AG04449 (cell line): ENCODE results near the gene RMI2.

Experiments
- CTCF ChIA-PET: fragments of 350-600 bp; formaldehyde crosslinking; extraction: SDS; loops from one replicate; lab custom pipeline; 2021; ENCODE audit warnings: antibody characterized with exemption; lab: Yijun Ruan, JAX
- POLR2A ChIA-PET: fragments of 400-600, 350-600 bp; formaldehyde crosslinking; extraction: SDS; loops from one replicate; lab custom pipeline; 2020; ENCODE audit warnings: antibody characterized with exemption, inconsistent platforms; lab: Yijun Ruan, JAX
- DNase-seq: peaks from one replicate; pipeline ENCODE4 v3.0.0-alpha.2; 2010; ENCODE audit warnings: low read depth, low spot score
- H3K4me3 ChIP-seq: 2 replicates; pipeline ENCODE4 v1.5.1; 2011; ENCODE audit warnings: low read depth, mild to moderate bottlenecking, control low read depth, low read length
- TF ChIP-seq, protein P1 (sequence below): IDR thresholded peaks from one replicate; pipeline ENCODE4 v1.5.1; 2011; ENCODE audit warnings: mild to moderate bottlenecking, moderate library complexity, low read length, control low read depth, inconsistent platforms; ENCODE audit not compliant: insufficient read depth; ENCODE audit errors: missing control alignments

The RMI2 gene

DNA sequence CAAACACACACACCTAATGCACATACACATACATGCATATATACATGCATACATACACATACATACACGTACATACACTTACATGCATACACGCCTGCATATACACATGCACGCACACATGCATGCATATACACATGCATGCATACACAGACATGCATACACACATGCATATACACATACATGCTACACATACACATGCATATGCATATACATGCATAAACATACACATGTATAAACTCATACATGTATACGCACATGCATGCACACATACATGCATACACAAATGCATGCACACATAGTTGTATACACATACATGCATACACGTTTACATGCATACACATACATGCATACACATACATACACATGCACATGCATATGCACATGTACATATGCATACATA lies 23.6 kb upstream of the RMI2 start:
- no peak overlapping the region for H3K4me3 ChIP-seq
- CTCF ChIA-PET: no interaction called here
- DNase-seq: no peak
- POLR2A ChIA-PET: no interaction called here
- TF ChIP-seq, protein P1, sequence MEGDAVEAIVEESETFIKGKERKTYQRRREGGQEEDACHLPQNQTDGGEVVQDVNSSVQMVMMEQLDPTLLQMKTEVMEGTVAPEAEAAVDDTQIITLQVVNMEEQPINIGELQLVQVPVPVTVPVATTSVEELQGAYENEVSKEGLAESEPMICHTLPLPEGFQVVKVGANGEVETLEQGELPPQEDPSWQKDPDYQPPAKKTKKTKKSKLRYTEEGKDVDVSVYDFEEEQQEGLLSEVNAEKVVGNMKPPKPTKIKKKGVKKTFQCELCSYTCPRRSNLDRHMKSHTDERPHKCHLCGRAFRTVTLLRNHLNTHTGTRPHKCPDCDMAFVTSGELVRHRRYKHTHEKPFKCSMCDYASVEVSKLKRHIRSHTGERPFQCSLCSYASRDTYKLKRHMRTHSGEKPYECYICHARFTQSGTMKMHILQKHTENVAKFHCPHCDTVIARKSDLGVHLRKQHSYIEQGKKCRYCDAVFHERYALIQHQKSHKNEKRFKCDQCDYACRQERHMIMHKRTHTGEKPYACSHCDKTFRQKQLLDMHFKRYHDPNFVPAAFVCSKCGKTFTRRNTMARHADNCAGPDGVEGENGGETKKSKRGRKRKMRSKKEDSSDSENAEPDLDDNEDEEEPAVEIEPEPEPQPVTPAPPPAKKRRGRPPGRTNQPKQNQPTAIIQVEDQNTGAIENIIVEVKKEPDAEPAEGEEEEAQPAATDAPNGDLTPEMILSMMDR: no peak

DNA sequence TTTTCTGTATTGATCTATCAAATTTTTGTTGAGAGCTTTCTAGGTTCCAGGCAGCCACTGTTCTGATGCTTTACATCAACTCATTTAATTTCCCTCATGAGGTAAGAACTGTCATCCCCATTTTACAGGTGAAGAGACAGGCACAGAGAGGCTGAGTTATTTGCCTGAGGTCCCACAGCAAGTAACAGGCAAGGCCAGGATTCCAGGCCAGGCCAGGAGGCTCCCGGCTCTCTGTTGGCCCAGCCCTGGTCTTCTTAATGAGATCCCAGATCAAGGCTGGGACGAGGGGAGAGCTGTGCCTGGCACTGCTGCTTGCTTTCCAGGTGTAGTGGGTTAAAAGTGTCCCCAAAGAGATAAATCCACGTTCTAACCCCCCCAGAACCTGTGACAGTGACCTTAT lies 22.4 kb upstream of the RMI2 start:
- TF ChIP-seq, protein P1: no peak
- no peak overlapping the region for H3K4me3 ChIP-seq
- DNase-seq: no peak
- ChIA-PET POLR2A (no interaction called here), CTCF (interaction anchor here (1.1 kb wide), 1 partner anchor 10 kb away, joined by 3 read pairs; no protein-coding TSS in a partner anchor)

DNA sequence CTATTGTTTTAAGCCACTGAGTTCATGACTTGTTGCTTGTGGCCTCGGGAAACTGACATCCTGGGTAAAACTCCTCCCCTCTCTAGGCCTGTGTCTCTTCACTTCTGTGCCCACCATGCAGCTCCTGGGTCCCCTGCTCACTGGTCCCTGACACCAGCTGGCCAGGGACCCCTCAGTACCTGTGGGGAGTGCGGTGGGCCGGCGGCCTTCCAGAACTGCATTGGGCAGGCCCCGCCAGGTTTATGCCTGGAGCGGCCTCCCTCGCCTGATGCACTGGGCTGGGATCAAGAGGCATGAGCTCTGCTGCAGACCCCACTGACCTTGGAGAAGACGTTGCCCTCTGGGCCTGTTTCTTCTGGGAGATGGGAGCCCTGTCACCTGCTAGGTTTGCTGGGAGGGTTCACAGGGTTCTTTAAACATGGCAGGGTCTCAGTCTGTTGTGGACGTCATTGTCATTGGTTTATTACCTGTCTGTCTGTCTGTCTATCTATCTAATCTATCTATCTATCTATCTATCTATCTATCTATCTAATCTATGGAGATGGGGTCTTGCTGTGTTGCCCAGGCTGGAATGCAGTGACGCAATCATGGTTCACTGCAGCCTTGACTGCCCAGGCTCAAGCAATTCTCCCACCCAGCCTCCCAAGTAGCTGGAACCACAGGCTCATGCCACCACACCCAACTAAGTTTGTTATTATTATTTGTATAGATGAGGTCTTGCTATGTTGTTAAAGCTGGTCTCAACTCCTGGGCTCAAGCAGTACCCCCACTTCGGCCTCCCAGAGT lies 21.5 kb upstream of the RMI2 start:
- TF ChIP-seq, protein P1: no peak
- no peak overlapping the region for H3K4me3 ChIP-seq
- ChIA-PET POLR2A (no interaction called here), CTCF (interaction anchor here (1.1 to 1.4 kb wide), 2 partner anchors 9 to 22 kb away, joined by 3 read pairs; no protein-coding TSS in a partner anchor)
- no peak for DNase-seq

DNA sequence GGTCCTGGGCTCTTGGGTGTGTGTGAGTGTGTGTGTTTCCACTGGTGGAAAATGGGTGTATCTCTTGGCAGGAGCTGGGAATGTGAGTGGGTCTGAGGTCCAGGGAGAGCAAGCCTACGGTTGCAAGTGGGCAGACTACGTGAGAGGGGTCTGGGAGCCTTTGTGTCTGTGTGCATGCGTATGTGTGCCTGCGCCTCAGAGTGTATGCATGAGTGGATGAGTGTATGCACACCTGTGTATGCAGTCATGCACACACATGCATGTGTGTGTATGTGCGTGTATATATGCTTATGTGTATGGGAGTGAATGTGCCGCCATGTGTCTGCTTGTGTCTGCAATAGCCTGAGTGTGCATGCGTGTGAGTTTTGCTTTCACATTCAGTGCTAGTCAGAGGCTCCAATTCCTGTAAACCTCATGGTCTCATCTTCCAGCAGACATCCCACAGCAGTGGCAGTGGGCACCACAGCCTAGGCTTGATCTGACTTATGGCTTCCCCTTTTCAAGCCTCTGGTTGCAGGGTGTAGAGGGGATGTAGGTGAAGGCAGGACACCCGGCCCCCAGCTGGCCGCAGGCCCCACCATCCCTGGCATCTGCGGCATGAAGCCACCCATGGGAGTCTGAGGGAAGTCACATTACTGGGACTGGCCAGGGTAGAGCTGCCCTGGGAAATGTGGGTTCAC lies 19.7 kb upstream of the RMI2 start:
- TF ChIP-seq, protein P1: no peak
- CTCF ChIA-PET: interaction anchor here (1.4 to 1.5 kb wide), 2 partner anchors 28 to 69 kb away, joined by 4 to 5 read pairs; no protein-coding TSS in a partner anchor
- POLR2A ChIA-PET: interaction anchor here (1.6 kb wide), 1 partner anchor 69 kb away, joined by 6 read pairs; the partner anchor contains the start of gene SOCS1
- H3K4me3 ChIP-seq: no peak overlapping the region
- no peak for DNase-seq

DNA sequence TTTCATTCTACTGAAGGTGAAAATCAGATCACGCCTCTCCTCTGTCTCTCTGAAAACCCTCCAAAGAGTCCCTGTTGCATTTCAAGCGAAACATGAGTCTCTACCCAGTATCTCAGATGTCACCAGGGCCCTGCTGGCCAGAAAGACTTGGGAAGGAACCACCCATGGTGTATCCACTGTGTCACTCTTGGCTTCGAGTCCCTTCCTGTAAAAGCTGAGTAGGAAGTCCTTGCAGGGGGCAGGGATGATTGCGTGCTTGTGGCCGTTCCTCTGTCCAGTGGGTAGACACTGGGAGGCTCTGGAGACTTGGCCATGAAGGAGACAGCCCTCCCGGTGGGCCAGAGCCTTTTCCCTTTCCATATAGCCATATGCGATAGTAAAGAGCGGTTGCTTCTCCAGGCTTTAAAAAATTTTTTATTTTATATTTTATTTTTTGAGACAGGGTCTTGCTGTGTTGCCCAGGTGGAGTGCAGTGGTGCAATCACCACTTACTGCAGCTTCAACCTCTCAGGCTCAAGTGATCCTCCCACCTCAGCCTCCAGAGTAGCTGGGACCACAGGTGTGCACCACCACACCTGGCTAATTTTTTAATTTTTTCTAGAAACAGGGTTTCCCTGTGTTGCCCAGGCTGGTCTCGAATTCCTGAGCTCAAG lies 19.0 kb upstream of the RMI2 start:
- ChIA-PET POLR2A (interaction anchor here (1.6 kb wide), 1 partner anchor 70 kb away, joined by 6 read pairs; the partner anchor contains the start of gene SOCS1), CTCF (interaction anchor here (1.5 kb wide), 1 partner anchor 69 kb away, joined by 5 read pairs; no protein-coding TSS in a partner anchor)
- H3K4me3 ChIP-seq: no peak overlapping the region
- no peak for DNase-seq
- TF ChIP-seq, protein P1: no peak
